ENCODE measurements around the gene TBC1D9B. TPM values are rescaled to one million over a fixed set of nuclear protein-coding genes. Genes with fewer than 3 reads are reported as not detected.

TBC1D9B gene
- total and polyA plus RNA-seq, 9 of the 15 experiments (the other 6 are each of a cell fraction or from before 2014, with no cell fraction given), result 2.9 to 59.1 (median 33.5) TPM

- H3K4me2 ChIP-seq (ENCODE audit: insufficient read depth, low read length), result no peak overlapping the region
- intact Hi-C loops (cut with micrococcal nuclease), result no loop called here
- BruUV-seq (replicated peaks), result no TSS peak
- no peak overlapping the region for H3K4me3 ChIP-seq
- H2AFZ ChIP-seq (ENCODE audit: low read depth, low read length), result no peak overlapping the region
- DNase-seq (ENCODE audit: extremely low read depth in 1 of 4, low spot score in 3 of 4) (no peak), ATAC-seq (peak; percentile 24; the same call in 1 of the 3 replicates), FAIRE-seq (no peak)
- ChIA-PET CTCF (ENCODE audit: low intra/inter-chr PET ratio) (no interaction called here), POLR2A (interaction anchor here (0.7 to 1.1 kb wide), 3 partner anchors 23 to 46 kb away, joined by 3 read pairs; no protein-coding TSS in a partner anchor)
- WGBS (ENCODE audit: insufficient coverage, low coverage, missing lambda C conversion rate), result 94% methylated on average over 21 of the region's 31 CpGs
- peaks cover 88% of the 10 kb centered on the region for H3K36me3 ChIP-seq (ENCODE audit: control insufficient read depth, insufficient read depth, low read length)
- 0 out of 2 replicates have a peak, but pooled peaks cover 7% of the 10 kb centered on the region for H4K20me1 ChIP-seq (replicated peaks; ENCODE audit: control insufficient read depth, insufficient read depth, low read length)
- H3K9me1 ChIP-seq (ENCODE audit: control insufficient read depth, insufficient read depth, low read length), result peaks cover 3% of the 10 kb centered on the region
- in situ Hi-C loops (cut with MboI), result no loop called here
- H3K79me2 ChIP-seq (ENCODE audit: control insufficient read depth, insufficient read depth, low read length), result no peaks in the 10 kb centered on the region
- H3K27me3 ChIP-seq (ENCODE audit: control insufficient read depth in 2 of 2, insufficient read depth in 2 of 2, low read length in 2 of 2), result no peaks in the 10 kb centered on the region
- H3K9ac ChIP-seq (ENCODE audit: insufficient read depth in 1 of 2, low read depth in 2 of 2, low read length in 2 of 2), result peak overlapping the region in 1 of 2 experiments; percentile 27; a peak in 1 of 4 replicates
- H3K27ac ChIP-seq (ENCODE audit: extremely low read depth, low read depth, low read length), result no peak overlapping the region
- no peaks in the 10 kb centered on the region for H3K9me3 ChIP-seq (replicated peaks; ENCODE audit: control insufficient read depth, insufficient read depth, low read depth, low read length)
- H3K4me1 ChIP-seq (replicated peaks in 1 of 2; ENCODE audit: control insufficient read depth in 2 of 2, insufficient read depth in 2 of 2, low read length in 2 of 2), result no peaks in the 10 kb centered on the region
- TF ChIP-seq MYC (IDR thresholded peaks at IDR 0.05; ENCODE audit: low read depth, low read length) (no peak), MYC (CRISPR knock-in tag; IDR thresholded peaks at IDR 0.05; ENCODE audit: borderline replicate concordance, low read depth) (no peak), ZBTB33 (CRISPR knock-in tag; IDR thresholded peaks at IDR 0.05) (peak; percentile 97), PHB (CRISPR knock-in tag; IDR thresholded peaks at IDR 0.05) (no peak), HLTF (IDR thresholded peaks at IDR 0.05) (no peak), HIVEP1 (CRISPR knock-in tag; IDR thresholded peaks at IDR 0.05) (no peak), NFRKB (IDR thresholded peaks at IDR 0.05; ENCODE audit: low read depth) (no peak), POLR2G (IDR thresholded peaks at IDR 0.05; ENCODE audit: low read depth, low read length) (peak; percentile 50; the same call in 1 of the 2 replicates), TCF7 (IDR thresholded peaks at IDR 0.05; ENCODE audit: borderline replicate concordance) (no peak), CTCF (IDR thresholded peaks at IDR 0.05 in 2 of 3, conservative IDR thresholded peaks at IDR 0.05 in 1 of 3; ENCODE audit: insufficient read depth in 2 of 3, low read depth in 1 of 3, low read length in 3 of 3) (peak in 2 of 3 experiments; percentile 10 to 12; a peak in 2 of 6 replicates)
Observed at GRCh38 chr5:179893076-179893957, 14.4 kb downstream of the TBC1D9B start.

All from K562 (cell line).